ENCODE measurements around the gene CFAP58.

CFAP58 gene, protein sequence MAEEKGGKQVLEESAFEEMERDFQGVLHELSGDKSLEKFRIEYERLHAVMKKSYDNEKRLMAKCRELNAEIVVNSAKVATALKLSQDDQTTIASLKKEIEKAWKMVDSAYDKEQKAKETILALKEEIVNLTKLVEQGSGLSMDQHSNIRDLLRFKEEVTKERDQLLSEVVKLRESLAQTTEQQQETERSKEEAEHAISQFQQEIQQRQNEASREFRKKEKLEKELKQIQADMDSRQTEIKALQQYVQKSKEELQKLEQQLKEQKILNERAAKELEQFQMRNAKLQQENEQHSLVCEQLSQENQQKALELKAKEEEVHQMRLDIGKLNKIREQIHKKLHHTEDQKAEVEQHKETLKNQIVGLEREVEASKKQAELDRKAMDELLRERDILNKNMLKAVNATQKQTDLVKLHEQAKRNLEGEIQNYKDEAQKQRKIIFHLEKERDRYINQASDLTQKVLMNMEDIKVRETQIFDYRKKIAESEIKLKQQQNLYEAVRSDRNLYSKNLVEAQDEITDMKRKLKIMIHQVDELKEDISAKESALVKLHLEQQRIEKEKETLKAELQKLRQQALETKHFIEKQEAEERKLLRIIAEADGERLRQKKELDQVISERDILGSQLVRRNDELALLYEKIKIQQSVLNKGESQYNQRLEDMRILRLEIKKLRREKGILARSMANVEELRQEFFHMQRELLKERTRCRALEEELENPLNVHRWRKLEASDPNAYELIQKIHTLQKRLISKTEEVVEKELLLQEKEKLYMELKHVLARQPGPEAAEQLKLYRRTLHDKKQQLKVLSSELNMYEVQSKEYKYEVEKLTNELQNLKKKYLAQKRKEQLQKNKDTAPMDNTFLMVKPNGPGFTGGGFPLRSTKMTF

GRCh38 chr10:104353325-104354048 is at the start of gene CFAP58:
TSS of gene CFAP58 (plus strand) at chr10:104353833. CDS start at chr10:104353898, 65 bp downstream.
- Histone ChIP-seq H3K4me3 (ENCODE audit: low read length) (peak within 1 kb of the TSS; percentile 36), H3K27ac (ENCODE audit: low read length) (no peak within 1 kb of the TSS), H3K36me3 (ENCODE audit: control insufficient read depth, low read depth, low read length) (no peaks in the 10 kb centered on the region), H3K9ac (ENCODE audit: low read length) (no peak within 1 kb of the TSS), H3K9me3 (ENCODE audit: control insufficient read depth, low read depth, low read length) (no peaks in the 10 kb centered on the region), H3K27me3 (ENCODE audit: control insufficient read depth, insufficient read depth, low read length) (peaks cover 15% of the 10 kb centered on the region), H3K4me1 (ENCODE audit: control insufficient read depth, low read depth, low read length) (peaks cover 9% of the 10 kb centered on the region)

DNA sequence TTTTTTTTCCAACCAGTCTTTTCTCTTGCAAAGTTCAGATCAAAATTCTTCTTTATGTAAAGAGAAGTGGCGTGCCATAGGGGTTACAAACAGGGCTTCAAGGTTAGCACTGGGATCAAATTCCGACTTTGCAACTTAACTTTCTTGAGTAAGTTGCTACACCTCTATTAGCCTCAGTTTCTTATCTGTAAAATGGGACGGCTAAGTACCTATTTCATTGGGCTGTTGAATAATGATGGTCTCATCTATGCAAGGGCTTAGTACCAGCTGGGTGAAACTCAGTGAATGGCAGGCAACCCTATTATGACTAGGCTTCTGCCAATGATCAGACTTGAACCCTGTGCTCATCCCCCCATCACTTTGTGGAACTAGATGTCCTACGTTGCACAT is 49.3 kb upstream of the CFAP58 start:
- peaks cover 5% of the 10 kb centered on the region for H3K4me1 ChIP-seq (ENCODE audit: control insufficient read depth, low read depth, low read length)

GRCh38 chr10:104304927-104305326 is 48.7 kb upstream of the CFAP58 start:
- H3K9me3 ChIP-seq (ENCODE audit: control insufficient read depth, low read depth, low read length): peaks cover 4% of the 10 kb centered on the region
- H3K36me3 ChIP-seq (ENCODE audit: control insufficient read depth, low read depth, low read length): no peaks in the 10 kb centered on the region
- H3K4me1 ChIP-seq (ENCODE audit: control insufficient read depth, low read depth, low read length): peaks cover 5% of the 10 kb centered on the region
- H3K27ac ChIP-seq (ENCODE audit: low read length): no peak overlapping the region
- H3K4me3 ChIP-seq (ENCODE audit: low read length): no peak overlapping the region
- no peak overlapping the region for H3K9ac ChIP-seq (ENCODE audit: low read length)
- H3K27me3 ChIP-seq (ENCODE audit: control insufficient read depth, insufficient read depth, low read length): no peaks in the 10 kb centered on the region

More for the DNA sequence above, 49.3 kb upstream of the CFAP58 start:
- Histone ChIP-seq H3K27ac (ENCODE audit: low read length) (no peak overlapping the region), H3K9me3 (ENCODE audit: control insufficient read depth, low read depth, low read length) (peaks cover 4% of the 10 kb centered on the region), H3K27me3 (ENCODE audit: control insufficient read depth, insufficient read depth, low read length) (no peaks in the 10 kb centered on the region), H3K36me3 (ENCODE audit: control insufficient read depth, low read depth, low read length) (no peaks in the 10 kb centered on the region), H3K4me3 (ENCODE audit: low read length) (no peak overlapping the region), H3K9ac (ENCODE audit: low read length) (no peak overlapping the region)

- Histone ChIP-seq H3K9ac (ENCODE audit: low read length) (no peak overlapping the region), H3K27me3 (ENCODE audit: control insufficient read depth, insufficient read depth, low read length) (no peaks in the 10 kb centered on the region), H3K4me1 (ENCODE audit: control insufficient read depth, low read depth, low read length) (peaks cover 5% of the 10 kb centered on the region), H3K27ac (ENCODE audit: low read length) (no peak overlapping the region), H3K9me3 (ENCODE audit: control insufficient read depth, low read depth, low read length) (peaks cover 4% of the 10 kb centered on the region), H3K4me3 (ENCODE audit: low read length) (no peak overlapping the region), H3K36me3 (ENCODE audit: control insufficient read depth, low read depth, low read length) (peaks cover 9% of the 10 kb centered on the region)
Observed at GRCh38 chr10:104306897-104307296, 46.7 kb upstream of the CFAP58 start.

DNA sequence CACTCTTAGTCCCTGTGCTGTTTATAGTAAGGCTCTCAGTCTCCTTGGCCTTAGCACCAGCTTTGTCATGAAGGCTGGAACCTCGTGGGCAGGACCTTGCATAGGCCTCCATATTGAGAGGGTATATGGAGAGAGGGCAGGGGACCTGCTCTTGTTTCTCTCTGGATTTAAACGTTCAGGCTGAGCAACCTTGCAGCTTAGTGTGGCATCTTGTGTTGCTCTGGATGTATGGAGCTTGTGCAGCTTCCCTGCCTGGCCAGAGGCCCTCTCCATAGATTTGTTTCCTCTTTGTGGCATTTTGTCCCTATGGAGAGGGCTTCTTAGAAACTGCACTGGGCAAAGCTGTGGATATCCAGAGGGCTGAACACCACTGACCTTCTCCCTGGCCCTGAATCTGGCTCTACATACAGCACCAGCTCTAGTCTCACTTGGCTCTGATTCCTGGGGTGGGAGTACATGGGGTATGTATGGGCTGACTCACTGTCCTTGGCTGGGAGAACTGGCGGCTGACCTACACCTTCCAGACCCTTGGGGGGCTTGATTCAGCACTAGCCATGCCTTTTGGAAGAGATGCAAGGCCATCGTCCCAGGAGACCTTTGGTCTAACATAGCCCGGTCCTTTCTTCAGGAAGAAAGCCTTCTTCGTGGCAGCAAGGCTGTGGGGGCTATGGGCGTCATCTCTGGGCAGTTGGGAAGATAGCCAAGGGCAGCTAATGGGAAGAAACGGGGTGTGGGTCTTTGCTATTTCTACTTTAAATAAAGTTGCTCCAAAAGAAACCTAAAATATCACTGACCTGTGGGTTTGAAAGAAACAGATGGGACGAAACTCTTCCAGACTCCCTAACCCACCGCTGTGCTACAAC is 45.8 kb upstream of the CFAP58 start:
- Histone ChIP-seq H3K9me3 (ENCODE audit: control insufficient read depth, low read depth, low read length) (peaks cover 4% of the 10 kb centered on the region), H3K9ac (ENCODE audit: low read length) (no peak overlapping the region), H3K36me3 (ENCODE audit: control insufficient read depth, low read depth, low read length) (peaks cover 17% of the 10 kb centered on the region), H3K27ac (ENCODE audit: low read length) (no peak overlapping the region), H3K4me1 (ENCODE audit: control insufficient read depth, low read depth, low read length) (peaks cover 5% of the 10 kb centered on the region), H3K27me3 (ENCODE audit: control insufficient read depth, insufficient read depth, low read length) (no peaks in the 10 kb centered on the region), H3K4me3 (ENCODE audit: low read length) (no peak overlapping the region)

- Histone ChIP-seq H3K27ac (ENCODE audit: low read length) (no peak overlapping the region), H3K9me3 (ENCODE audit: control insufficient read depth, low read depth, low read length) (peaks cover 4% of the 10 kb centered on the region), H3K36me3 (ENCODE audit: control insufficient read depth, low read depth, low read length) (peaks cover 24% of the 10 kb centered on the region), H3K4me1 (ENCODE audit: control insufficient read depth, low read depth, low read length) (peaks cover 5% of the 10 kb centered on the region), H3K9ac (ENCODE audit: low read length) (no peak overlapping the region), H3K27me3 (ENCODE audit: control insufficient read depth, insufficient read depth, low read length) (no peaks in the 10 kb centered on the region), H3K4me3 (ENCODE audit: low read length) (no peak overlapping the region)
Observed at GRCh38 chr10:104308439-104308903, 45.2 kb upstream of the CFAP58 start.

GRCh38 chr10:104309980-104310978 is 43.4 kb upstream of the CFAP58 start:
- Histone ChIP-seq H3K4me3 (ENCODE audit: low read length) (no peak overlapping the region), H3K4me1 (ENCODE audit: control insufficient read depth, low read depth, low read length) (peaks cover 5% of the 10 kb centered on the region), H3K36me3 (ENCODE audit: control insufficient read depth, low read depth, low read length) (peaks cover 40% of the 10 kb centered on the region), H3K27ac (ENCODE audit: low read length) (no peak overlapping the region), H3K9ac (ENCODE audit: low read length) (no peak overlapping the region), H3K9me3 (ENCODE audit: control insufficient read depth, low read depth, low read length) (no peaks in the 10 kb centered on the region), H3K27me3 (ENCODE audit: control insufficient read depth, insufficient read depth, low read length) (no peaks in the 10 kb centered on the region)

- Histone ChIP-seq H3K27ac (ENCODE audit: low read length) (no peak overlapping the region), H3K9me3 (ENCODE audit: control insufficient read depth, low read depth, low read length) (no peaks in the 10 kb centered on the region), H3K4me3 (ENCODE audit: low read length) (no peak overlapping the region), H3K36me3 (ENCODE audit: control insufficient read depth, low read depth, low read length) (peaks cover 42% of the 10 kb centered on the region), H3K9ac (ENCODE audit: low read length) (no peak overlapping the region), H3K27me3 (ENCODE audit: control insufficient read depth, insufficient read depth, low read length) (no peaks in the 10 kb centered on the region), H3K4me1 (ENCODE audit: control insufficient read depth, low read depth, low read length) (no peaks in the 10 kb centered on the region)
Observed at GRCh38 chr10:104311184-104311720, 42.4 kb upstream of the CFAP58 start.

DNA sequence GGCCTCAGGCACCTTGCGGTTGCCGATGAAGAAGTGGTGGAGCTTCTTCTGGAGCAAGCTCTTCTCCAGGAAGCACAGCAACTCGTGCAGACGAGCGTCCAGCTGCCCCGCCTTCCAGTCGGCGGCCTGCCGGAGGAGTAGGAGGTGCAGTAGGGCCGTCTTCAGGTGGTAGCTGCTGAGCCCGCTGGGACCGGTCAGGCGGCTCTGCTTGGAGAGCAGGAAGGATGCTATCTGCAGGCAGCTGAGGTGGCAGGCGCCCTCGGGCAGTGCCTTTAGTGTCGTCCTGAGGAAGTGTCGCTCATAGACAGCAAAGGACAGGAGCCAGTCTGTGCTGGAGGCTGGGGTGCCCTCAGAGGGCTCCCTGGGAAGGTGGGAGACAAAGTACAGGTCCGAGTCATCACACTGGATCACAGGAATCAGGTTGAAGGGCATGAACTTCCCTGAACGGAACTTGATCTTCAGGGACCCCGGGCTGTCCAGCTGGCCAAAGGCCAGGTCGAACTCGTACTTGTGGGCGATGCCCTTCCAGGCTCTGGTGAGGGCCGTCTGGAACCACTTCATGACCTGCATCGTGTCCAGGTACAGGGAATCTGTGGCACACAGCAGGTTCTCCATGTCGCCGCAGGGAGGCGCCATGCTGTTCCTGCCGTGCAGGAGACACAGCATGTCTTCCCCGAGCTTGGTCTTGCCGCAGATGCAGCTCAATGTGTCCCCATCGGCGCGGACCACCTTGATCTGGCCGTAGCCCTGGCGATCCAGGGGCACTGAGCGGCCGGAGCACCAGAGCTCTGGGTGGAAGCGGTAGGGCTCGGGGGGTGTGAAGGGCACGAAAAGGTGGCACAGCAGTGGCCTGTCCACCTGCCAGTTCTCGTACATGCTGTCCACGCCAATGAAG is 38.8 kb upstream of the CFAP58 start:
- H3K4me1 ChIP-seq (ENCODE audit: control insufficient read depth, low read depth, low read length): peaks cover 15% of the 10 kb centered on the region
- H3K27me3 ChIP-seq (ENCODE audit: control insufficient read depth, insufficient read depth, low read length): no peaks in the 10 kb centered on the region
- no peak overlapping the region for H3K27ac ChIP-seq (ENCODE audit: low read length)
- H3K4me3 ChIP-seq (ENCODE audit: low read length): no peak overlapping the region
- no peak overlapping the region for H3K9ac ChIP-seq (ENCODE audit: low read length)
- peaks cover 42% of the 10 kb centered on the region for H3K36me3 ChIP-seq (ENCODE audit: control insufficient read depth, low read depth, low read length)
- no peaks in the 10 kb centered on the region for H3K9me3 ChIP-seq (ENCODE audit: control insufficient read depth, low read depth, low read length)
